ENCODE measurements around the gene MAGED2.

DNA sequence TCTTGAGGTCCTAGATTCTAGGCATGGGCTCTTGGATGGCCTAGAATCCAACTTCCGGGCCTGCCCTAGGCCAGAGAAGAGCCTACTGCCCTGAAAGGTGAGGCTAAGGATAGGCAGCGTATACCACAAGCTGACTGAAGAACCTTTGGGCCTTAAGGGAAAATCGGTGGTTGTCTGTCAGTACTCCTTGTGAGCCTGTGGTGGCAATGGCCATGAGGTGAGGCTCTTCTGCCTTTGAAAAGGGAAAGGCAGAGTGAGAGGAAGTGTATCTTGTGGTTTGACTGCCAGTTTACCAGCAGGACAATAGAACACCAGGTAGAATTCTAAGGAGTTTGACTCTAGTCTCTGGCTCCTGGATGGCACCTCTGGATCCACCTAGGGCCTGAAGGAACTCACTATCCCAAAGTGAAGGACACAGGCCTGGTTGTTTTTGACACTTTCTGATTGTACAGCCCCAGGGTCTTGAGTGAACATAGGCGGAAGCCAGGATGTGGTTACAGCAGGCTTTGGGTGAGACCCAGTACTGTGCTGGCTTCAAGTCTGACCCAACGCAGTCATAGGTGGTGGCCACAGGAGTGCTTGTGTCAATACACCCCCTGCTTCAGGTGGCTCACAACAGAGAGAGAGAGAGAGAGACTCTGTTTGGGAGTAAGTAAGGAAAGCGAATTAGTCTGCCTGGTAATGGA, 30.4 kb upstream of the MAGED2 start:
- TF ChIP-seq, protein P1, sequence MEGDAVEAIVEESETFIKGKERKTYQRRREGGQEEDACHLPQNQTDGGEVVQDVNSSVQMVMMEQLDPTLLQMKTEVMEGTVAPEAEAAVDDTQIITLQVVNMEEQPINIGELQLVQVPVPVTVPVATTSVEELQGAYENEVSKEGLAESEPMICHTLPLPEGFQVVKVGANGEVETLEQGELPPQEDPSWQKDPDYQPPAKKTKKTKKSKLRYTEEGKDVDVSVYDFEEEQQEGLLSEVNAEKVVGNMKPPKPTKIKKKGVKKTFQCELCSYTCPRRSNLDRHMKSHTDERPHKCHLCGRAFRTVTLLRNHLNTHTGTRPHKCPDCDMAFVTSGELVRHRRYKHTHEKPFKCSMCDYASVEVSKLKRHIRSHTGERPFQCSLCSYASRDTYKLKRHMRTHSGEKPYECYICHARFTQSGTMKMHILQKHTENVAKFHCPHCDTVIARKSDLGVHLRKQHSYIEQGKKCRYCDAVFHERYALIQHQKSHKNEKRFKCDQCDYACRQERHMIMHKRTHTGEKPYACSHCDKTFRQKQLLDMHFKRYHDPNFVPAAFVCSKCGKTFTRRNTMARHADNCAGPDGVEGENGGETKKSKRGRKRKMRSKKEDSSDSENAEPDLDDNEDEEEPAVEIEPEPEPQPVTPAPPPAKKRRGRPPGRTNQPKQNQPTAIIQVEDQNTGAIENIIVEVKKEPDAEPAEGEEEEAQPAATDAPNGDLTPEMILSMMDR (IDR thresholded peaks at IDR 0.05) = no peak
- no peak for TF ChIP-seq EP300 (IDR thresholded peaks at IDR 0.05)
- TF ChIP-seq POLR2A (IDR thresholded peaks at IDR 0.05; ENCODE audit: low read depth) = no peak
- TF ChIP-seq POLR2AphosphoS5 (IDR thresholded peaks at IDR 0.05) = no peak

Data from esophagus muscularis mucosa (tissue), 4 donors.